Stimulated activated CD4-positive, alpha-beta T cell treated with anti-CD3 and anti-CD28 coated beads, TNF-alpha, amount 100 ng/mL, for 1 hour (primary cell): ENCODE measurements around the gene BST2.

Experiments
- DNase-seq, 3 donors: peaks; one replicate each; pipeline ENCODE4 v3.0.0-alpha.2; 2020; ENCODE audit warnings: low read depth in 3 of 3, low spot score in 1 of 3

The BST2 gene

DNA sequence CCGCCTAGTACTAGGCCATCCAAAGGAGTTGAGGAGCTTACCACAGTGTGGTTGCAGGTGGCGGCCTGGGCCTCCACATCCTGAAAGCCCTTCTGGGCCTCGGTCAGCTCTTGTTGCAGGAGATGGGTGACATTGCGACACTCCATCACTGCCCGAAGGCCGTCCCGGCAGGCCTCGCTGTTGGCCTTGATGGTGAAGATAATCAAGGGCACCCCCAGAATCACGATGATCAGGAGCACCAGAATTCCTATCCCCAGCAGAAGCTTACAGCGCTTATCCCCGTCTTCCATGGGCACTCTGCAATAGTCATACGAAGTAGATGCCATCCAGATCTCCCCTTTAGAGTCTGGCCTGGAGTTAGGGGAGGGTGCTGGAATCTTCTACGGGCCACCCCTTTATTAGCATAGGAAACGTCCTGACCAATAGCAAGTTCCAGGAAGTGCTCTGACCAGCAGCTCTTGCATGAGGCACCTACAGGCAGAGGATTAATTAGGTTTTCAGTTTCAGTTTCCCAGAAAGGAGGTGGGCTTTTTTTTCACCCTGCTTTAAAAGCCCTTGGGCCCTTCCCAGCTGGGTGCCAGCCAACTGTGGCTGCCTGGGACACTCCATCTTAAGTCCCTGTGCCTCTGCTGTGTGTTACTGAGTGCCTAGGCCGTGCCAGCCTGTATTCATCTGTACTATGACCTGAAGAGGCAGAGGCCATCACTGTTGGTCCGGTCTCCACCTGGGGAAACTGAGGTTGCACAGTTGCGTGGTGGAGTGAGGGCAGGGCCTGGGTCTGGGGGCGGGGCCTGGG, at the start of gene BST2:
TSS of gene BST2 (minus strand) at position 381 of the 796 bp plus-strand sequence. CDS start at position 326, 55 bp downstream.
- DNase-seq = no peak

DNA sequence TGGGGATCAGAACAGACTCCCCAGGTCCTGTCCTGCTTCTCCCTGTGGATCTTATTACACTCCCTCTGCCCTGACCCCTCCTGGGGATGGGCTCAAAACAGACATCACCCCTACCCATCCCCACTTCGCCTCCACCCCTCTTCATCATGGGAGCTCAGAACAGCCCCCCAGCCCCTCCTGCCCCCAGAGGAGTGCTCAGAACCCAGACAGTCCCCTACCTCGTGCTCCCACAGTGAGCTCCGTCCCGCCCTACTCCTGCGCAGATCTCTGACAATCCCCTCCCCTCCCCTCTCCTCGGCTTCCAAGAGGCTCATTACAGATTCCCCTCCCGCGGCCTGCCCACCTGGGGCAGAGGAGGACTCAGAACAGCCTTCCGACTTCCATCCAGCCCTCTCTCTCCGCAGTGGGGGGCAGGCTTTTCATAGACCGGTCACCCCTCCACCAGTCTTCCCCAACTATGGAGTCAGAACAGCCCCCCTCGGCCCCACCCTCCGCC, 49.2 kb upstream of the BST2 start:
- no peak for DNase-seq

DNA sequence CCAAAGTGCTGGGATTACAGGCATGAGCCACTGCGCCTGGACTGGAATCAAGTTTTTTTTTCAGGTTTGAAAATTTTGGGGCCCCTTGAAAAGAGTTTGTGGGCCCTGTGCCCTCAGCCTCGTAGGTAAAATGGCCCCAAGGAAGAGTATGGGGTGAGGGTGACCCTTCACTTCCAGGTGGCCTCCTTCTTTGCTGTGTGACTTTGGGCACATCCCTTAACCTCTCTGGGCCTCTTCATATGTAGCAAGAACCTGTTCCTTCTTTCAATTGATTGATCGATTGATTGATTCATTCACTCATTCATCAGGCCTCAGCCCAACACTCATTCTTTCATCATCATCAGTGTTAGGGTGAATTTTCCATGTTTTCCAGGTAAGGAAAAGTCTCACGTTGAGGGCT, 46.4 kb upstream of the BST2 start:
- DNase-seq = no peak

DNA sequence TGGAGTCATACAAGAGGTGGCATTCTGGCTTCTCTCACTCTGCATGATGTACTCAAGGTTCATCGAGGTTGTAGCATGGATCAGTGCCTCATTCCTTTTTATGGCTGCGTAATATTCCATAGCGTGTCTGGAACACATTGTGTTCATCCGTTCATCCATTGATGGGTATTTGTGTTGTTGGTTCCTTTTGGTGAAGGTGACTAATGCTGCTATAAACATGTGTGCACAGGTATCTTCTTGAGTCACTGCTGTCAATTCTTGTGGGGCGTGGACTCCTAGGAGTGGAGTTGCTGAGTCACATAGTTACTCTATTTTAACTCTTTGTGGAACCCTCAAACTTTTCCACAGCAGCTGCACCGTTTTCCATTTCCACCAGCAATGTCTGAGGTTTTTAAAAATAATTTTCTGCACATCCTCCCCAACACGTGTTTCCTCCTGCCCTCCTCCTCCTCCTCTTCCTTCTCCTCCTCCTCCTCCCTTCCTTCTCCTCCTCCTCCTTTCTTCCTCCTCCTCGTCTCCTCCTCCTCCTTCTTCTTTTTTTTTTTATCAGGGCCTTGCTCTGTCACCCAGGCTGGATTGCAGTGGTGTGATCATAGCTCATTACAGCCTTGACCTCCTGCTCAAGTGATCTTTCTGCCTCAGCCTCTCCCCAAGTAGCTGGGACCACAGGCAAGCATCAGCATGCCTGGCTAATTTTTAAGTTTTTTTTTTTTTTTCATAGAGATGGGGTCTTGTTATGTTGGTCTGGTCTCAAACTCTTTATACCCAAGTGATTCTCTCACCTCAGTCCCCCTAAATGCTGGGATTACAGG, 45.0 kb upstream of the BST2 start:
- DNase-seq = no peak

- peak in 2 of 3 donors; percentile 27 to 44 for DNase-seq
Measured at GRCh38 chr19:17448131-17448967, 42.9 kb upstream of the BST2 start, which contains the start of gene TMEM221. Gene TMEM221 (minus strand): TSS chr19:17448668. CDS start chr19:17448462, 206 bp downstream.

GRCh38 chr19:17447704-17448130, 42.3 kb upstream of the BST2 start:
- DNase-seq = no peak

DNA sequence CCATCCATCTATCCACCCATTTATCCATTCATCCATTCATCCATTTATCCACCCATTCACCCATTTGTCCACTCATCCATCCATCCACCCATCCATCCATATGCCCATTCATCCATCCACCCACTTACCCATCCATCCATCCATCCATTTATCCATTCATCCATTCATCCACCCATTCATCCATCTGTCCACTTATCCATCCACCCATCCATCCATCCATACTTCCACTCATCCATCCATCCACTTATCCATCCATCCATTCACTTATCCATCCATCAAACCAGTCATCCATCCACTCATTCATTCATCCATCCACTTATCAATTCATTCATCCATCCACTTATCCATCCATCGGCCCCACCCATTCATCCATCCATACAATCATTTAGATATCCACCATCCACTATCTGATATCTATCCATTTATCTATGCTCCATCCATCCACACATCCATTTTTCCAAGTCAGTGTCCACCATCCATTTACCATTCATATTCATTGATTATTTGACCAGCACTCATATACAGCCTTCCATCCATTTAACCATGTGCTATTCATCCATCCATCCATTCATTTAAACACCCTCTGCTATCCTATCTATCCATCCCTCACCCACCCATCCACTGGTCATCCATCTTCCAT, 40.2 kb upstream of the BST2 start:
- DNase-seq = no peak

DNA sequence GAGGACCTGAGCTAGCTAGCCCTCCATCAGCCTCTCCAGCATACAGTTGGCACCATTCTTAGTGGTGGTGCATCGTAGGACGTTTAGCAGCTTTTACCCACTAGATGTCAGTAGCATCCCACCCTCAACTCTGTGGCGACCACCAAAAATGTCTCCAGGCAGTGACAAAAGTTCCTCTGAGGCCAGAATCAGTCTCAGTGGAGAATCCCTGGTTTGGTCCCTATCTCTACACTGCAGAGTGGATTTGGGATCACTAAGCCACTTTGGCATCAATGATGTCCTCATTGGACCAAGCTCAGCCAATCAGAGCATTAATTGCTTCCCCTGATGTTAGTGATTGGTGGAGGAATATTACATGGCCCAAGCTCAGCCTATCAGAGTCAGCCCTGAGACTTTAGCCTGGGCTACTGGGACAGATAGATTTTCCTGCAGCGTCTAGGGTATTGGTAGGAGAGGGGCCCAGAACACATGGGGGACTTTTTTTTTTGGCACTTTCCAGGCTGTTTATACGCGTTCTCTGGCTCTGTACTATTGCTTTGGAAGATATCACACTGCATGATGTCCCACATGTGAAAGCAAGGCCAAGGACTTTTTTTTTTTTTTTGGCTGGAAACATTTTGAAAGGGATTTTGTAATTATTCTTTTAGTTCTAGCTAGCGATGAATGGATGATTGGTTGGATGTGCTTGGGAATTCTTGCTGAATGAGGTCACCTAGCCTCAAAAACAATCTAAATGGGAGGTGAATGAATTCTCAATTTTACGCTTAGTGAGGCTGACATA, 36.0 kb upstream of the BST2 start:
- DNase-seq = no peak

DNA sequence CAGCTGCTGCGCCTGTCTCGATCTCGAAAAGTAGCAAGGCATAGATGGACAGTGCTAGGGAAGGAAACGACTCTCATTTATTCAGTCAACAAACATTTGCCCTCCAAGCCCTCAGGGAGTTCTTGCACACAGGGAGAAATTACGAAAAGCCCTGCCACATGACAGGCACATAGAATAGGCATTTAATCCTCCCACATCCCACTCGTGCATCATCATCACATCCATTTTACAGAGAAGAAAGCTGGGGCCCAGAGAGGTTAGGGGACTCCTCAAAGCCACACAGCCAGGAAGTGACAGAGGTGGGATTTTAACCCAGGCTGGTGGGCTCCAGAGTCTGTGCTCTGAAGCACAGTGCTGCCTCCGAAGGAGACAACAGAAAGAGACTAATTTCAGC, 31.4 kb upstream of the BST2 start:
- no peak for DNase-seq

GRCh38 chr19:17436094-17436873, 30.9 kb upstream of the BST2 start:
- DNase-seq = no peak

- DNase-seq = no peak
Measured at GRCh38 chr19:17435218-17435617, 29.8 kb upstream of the BST2 start.

DNA sequence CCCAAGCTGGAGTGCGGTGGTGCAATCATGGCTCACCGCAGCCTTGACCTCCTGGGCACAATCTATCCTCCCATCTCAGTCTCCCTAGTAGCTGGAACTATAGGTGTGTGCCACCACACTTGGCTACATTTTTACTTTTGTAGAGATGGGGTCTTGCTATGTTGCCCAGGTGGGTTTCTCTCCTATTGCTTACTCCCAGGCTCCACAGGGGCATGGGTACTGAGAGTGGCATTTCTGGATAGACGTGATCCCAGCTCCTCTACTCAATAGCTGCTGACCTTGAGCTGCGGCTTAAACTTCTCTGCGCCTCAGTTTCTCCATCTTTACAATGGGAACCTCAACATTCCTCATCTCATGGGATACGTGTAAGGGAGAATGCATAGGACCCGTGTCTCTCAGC, 26.0 kb upstream of the BST2 start:
- DNase-seq = no peak

GRCh38 chr19:17429641-17430113, 24.2 kb upstream of the BST2 start:
- DNase-seq = no peak

GRCh38 chr19:17424743-17425365, 19.4 kb upstream of the BST2 start:
- DNase-seq = no peak

- DNase-seq = no peak
Measured at GRCh38 chr19:17423429-17424208, 18.2 kb upstream of the BST2 start.

DNA sequence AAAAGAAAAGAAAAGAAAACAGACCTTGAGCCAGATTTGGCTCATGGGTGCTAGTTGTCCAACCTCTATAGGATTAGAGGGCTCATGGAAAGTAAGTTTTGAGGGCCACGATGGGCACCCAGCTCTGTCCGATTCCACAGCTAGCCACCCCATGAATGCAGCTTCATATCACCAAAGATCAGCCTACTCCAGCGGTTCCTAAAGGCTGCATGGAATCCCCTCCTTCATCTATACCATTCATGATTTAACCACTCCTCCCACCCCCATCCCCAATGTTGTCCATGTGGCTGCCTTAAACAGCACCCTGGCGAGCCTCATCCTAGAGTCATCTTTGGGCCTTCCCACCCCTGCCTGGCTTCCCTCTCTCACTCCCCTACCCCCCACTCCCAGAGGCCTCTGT, 16.5 kb upstream of the BST2 start:
- no peak for DNase-seq

DNA sequence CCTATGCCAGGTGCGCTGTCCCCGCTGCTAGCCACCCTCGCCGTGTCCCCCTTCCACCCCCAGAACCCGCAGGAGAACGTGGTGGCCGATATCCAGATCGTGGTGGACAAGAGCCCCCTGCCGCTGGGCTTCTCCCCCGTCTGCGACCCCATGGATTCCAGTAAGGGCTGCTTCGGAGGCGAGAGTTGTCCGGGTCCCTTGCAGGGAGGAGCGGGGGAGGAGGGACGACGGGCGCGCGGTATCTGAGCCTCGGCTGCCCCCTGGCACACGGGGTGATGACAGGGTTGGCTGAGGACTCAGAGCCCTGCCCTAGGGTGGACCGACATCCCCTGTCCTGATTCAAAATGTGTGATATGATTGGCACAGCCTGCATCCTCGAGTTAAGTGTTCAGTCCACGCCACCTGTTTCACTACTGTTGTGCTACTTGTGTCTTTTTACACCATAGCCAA, 15.1 kb upstream of the BST2 start:
- no peak for DNase-seq
